HCT116 (cell line): ENCODE measurements around the gene SLC6A19. TPM values are rescaled to one million over a fixed set of nuclear protein-coding genes. Genes with fewer than 3 reads are reported as not detected.

Experiments
- ATAC-seq: fragments of 200-7000 bp; cut with Tn5 transposase; 2 replicates; pipeline ENCODE4 v1.9.1; 2020; ENCODE audit warnings: mild to moderate bottlenecking, moderate library complexity
- BruUV-seq: library from RNA; stranded (reverse); fragments of 400-500 nt; replicated peaks from 2 replicates; lab custom pipeline; 2021; lab: Mats Ljungman, UMichigan
- CTCF ChIA-PET: fragments of 300-600 bp; sonication (Branson Sonifier 250); formaldehyde crosslinking; loops from one replicate; lab custom pipeline; 2021; ENCODE audit warnings: antibody characterized with exemption; lab: Charles Lee
- POLR2A ChIA-PET: fragments of 300-600, 350-600 bp; sonication (Branson Sonifier 250); formaldehyde crosslinking; loops from one replicate; lab custom pipeline; 2021; ENCODE audit warnings: antibody characterized with exemption; lab: Charles Lee
- RAD21 ChIA-PET, 2 experiments: fragments of 300-600 bp; sonication (Branson Sonifier 250); formaldehyde crosslinking; loops; one replicate each; lab custom pipeline; 2023; ENCODE audit warnings: low total read pairs in 2 of 2; ENCODE audit not compliant: uncharacterized antibody in 2 of 2, unreplicated experiment in 2 of 2, low non-redundant PET in 1 of 2; lab: Charles Lee
- DNase-seq: peaks from one replicate; pipeline ENCODE4 v3.0.0-alpha.2; 2010; ENCODE audit warnings: low read depth, low spot score
- H2AFZ ChIP-seq: fragments of 200-600 bp; shearing (Covaris generic), sonication (generic); 2 replicates; pipeline ENCODE4 v1.6.1; 2017; ENCODE audit warnings: low read depth, mixed run types, mixed read lengths, antibody characterized with exemption, low read length; ENCODE audit not compliant: poor library complexity, severe bottlenecking
- H3K27ac ChIP-seq: 2 replicates; pipeline ENCODE4 v1.5.1; 2012; ENCODE audit warnings: low read depth, low read length
- H3K27me3 ChIP-seq: fragments of 200-600 bp; sonication (generic); 2 replicates; pipeline ENCODE4 v1.6.1; 2016; ENCODE audit warnings: mixed run types, low read length, mixed read lengths; ENCODE audit not compliant: insufficient read depth
- H3K36me3 ChIP-seq, 2 experiments: fragments of 200-500 bp in 1 of 2; fragments of 200-600 bp in 1 of 2; sonication (Bioruptor generic) in 1 of 2; sonication (generic) in 1 of 2; 2 replicates each; pipeline versions ENCODE4 v1.5.1 to v1.6.1; 2014 to 2016; ENCODE audit warnings: low read length in 2 of 2, inconsistent platforms in 1 of 2, mixed read lengths in 1 of 2, mixed run types in 1 of 2; ENCODE audit not compliant: insufficient read depth in 2 of 2, control insufficient read depth in 1 of 2
- H3K4me1 ChIP-seq, 2 experiments: fragments of 200-600 bp in 1 of 2; sonication (generic) in 1 of 2; 2 replicates each; pipeline versions ENCODE4 v1.5.1 to v1.6.1; 2012 to 2017; ENCODE audit warnings: low read length in 2 of 2, inconsistent platforms in 1 of 2, mild to moderate bottlenecking in 1 of 2, mixed read lengths in 1 of 2, mixed run types in 1 of 2, moderate library complexity in 1 of 2; ENCODE audit not compliant: insufficient read depth in 2 of 2, control insufficient read depth in 1 of 2
- H3K4me2 ChIP-seq: fragments of 200-600 bp; sonication (generic); 2 replicates; pipeline ENCODE4 v1.6.1; 2017; ENCODE audit warnings: mixed run types, low read length, mixed read lengths
- H3K4me3 ChIP-seq, 2 experiments: fragments of 200-600 bp in 1 of 2; sonication (generic) in 1 of 2; replicated peaks in 1 of 2; 2 replicates each; pipeline ENCODE4 v1.5.1; 2011 to 2016; ENCODE audit warnings: low read length in 2 of 2, control low read depth in 1 of 2, low read depth in 1 of 2, mild to moderate bottlenecking in 1 of 2, mixed read lengths in 1 of 2, mixed run types in 1 of 2
- H3K79me2 ChIP-seq: fragments of 200-600 bp; sonication (generic); 2 replicates; pipeline ENCODE4 v1.6.1; 2017; ENCODE audit warnings: mild to moderate bottlenecking, mixed run types, low read length, moderate library complexity, mixed read lengths; ENCODE audit not compliant: insufficient read depth
- H3K9ac ChIP-seq: fragments of 200-600 bp; sonication (generic); 2 replicates; pipeline ENCODE4 v1.6.1; 2016; ENCODE audit warnings: low read length, mixed read lengths
- H3K9me2 ChIP-seq: fragments of 200-600 bp; sonication (generic), shearing (Covaris generic); 2 replicates; pipeline ENCODE4 v1.6.1; 2017; ENCODE audit warnings: mixed run types, mild to moderate bottlenecking, moderate library complexity; ENCODE audit not compliant: insufficient read depth
- H3K9me3 ChIP-seq, 2 experiments: fragments of 200-500 bp in 1 of 2; fragments of 200-600 bp in 1 of 2; sonication (Bioruptor generic) in 1 of 2; sonication (generic) in 1 of 2; 2 replicates each; pipeline ENCODE4 v1.6.1; 2014 to 2017; ENCODE audit warnings: low read length in 2 of 2, mixed read lengths in 2 of 2, inconsistent platforms in 1 of 2, low read depth in 1 of 2, mild to moderate bottlenecking in 1 of 2, mixed run types in 1 of 2, moderate library complexity in 1 of 2; ENCODE audit not compliant: control insufficient read depth in 1 of 2, insufficient read depth in 1 of 2
- H4K20me1 ChIP-seq: fragments of 200-600 bp; sonication (generic), shearing (Covaris generic); 2 replicates; pipeline ENCODE4 v1.6.1; 2017; ENCODE audit warnings: mixed run types, mild to moderate bottlenecking, moderate library complexity; ENCODE audit not compliant: insufficient read depth
- CEBPB ChIP-seq: IDR thresholded peaks from 2 replicates; pipeline ENCODE4 v1.6.1; 2012; ENCODE audit warnings: low read depth
- ELF1 ChIP-seq: IDR thresholded peaks from 2 replicates; pipeline ENCODE4 v1.6.1; 2012; ENCODE audit warnings: low read depth, borderline replicate concordance
- SIN3A ChIP-seq: IDR thresholded peaks from 2 replicates; pipeline ENCODE4 v1.6.1; 2012; ENCODE audit warnings: low read depth
- SP1 ChIP-seq: IDR thresholded peaks from 2 replicates; pipeline ENCODE4 v1.6.1; 2012; ENCODE audit warnings: low read depth
- SRF ChIP-seq: IDR thresholded peaks from 2 replicates; pipeline ENCODE4 v1.6.1; 2012; ENCODE audit warnings: low read depth
- TCF7L2 ChIP-seq: IDR thresholded peaks from 2 replicates; pipeline ENCODE4 v1.7.0; 2011; ENCODE audit warnings: borderline replicate concordance, inconsistent platforms; ENCODE audit not compliant: insufficient read depth, insufficient read length; ENCODE audit errors: extremely low read depth
- ZNF274 ChIP-seq: fragments of 200-500 bp; sonication (Bioruptor generic); IDR thresholded peaks from 2 replicates; pipeline ENCODE4 v1.6.1; 2014; ENCODE audit warnings: mild to moderate bottlenecking, low read depth, low read length, inconsistent platforms
- intact Hi-C: fragments of 100-400 bp; cut with micrococcal nuclease; formaldehyde crosslinking; loops from 2 replicates; pipeline ENCODE4 v1.10.0; 2022
- total RNA-seq: library from RNA; stranded (reverse); gene quantifications from one replicate; pipeline ENCODE4 v1.2.1, GENCODE V29; 2021; ENCODE audit not compliant: unreplicated experiment
- TF ChIP-seq, protein P1 (sequence below), 3 experiments: fragments of 200-600 bp in 1 of 3; sonication (generic) in 1 of 3; IDR thresholded peaks in 2 of 3; conservative IDR thresholded peaks in 1 of 3; 2 replicates each; pipeline ENCODE4 v1.5.1; 2012 to 2017; ENCODE audit warnings: low read depth in 2 of 3, low read length in 2 of 3, antibody characterized with exemption in 1 of 3, borderline replicate concordance in 1 of 3, control low read depth in 1 of 3, mild to moderate bottlenecking in 1 of 3, mixed read lengths in 1 of 3, mixed run types in 1 of 3, moderate library complexity in 1 of 3; ENCODE audit not compliant: insufficient read depth in 1 of 3
- TF ChIP-seq, protein P2 (sequence below): IDR thresholded peaks from 2 replicates; pipeline ENCODE4 v1.6.1; 2012
- TF ChIP-seq, protein P3 (sequence below): IDR thresholded peaks from 2 replicates; pipeline ENCODE4 v1.6.1; 2011; ENCODE audit warnings: mild to moderate bottlenecking, low read length, moderate library complexity; ENCODE audit not compliant: insufficient replicate concordance; ENCODE audit errors: extremely low read depth

Gene SLC6A19
- total RNA-seq, 1 experiment from 2014 or later = not detected

DNA sequence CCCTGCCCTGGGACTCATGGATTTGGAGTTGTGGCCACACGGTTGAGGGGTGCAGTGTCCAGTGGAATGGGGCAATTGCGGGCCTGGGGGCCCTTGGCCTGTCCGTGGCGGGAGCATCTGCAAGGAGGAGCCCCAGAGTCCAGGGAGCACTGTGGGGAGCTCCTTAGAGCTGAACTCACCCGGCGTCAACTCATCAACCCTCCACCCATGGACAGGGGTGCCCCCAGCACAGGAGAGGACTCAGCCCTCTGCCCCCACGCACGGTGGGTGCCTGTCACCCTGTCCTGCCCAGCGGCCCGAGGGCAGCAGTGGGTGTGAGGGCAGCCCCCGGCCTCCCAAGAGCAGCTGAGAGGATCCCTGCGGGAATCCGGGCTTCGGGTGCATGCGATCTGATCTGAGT is 23.2 kb downstream of the SLC6A19 start:
- intact Hi-C loops = no loop called here
- H3K79me2 ChIP-seq = no peaks in the 10 kb centered on the region
- TF ChIP-seq, protein P1, sequence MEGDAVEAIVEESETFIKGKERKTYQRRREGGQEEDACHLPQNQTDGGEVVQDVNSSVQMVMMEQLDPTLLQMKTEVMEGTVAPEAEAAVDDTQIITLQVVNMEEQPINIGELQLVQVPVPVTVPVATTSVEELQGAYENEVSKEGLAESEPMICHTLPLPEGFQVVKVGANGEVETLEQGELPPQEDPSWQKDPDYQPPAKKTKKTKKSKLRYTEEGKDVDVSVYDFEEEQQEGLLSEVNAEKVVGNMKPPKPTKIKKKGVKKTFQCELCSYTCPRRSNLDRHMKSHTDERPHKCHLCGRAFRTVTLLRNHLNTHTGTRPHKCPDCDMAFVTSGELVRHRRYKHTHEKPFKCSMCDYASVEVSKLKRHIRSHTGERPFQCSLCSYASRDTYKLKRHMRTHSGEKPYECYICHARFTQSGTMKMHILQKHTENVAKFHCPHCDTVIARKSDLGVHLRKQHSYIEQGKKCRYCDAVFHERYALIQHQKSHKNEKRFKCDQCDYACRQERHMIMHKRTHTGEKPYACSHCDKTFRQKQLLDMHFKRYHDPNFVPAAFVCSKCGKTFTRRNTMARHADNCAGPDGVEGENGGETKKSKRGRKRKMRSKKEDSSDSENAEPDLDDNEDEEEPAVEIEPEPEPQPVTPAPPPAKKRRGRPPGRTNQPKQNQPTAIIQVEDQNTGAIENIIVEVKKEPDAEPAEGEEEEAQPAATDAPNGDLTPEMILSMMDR (IDR thresholded peaks at IDR 0.05 in 2 of 3, conservative IDR thresholded peaks at IDR 0.05 in 1 of 3; ENCODE audit: borderline replicate concordance in 1 of 3, insufficient read depth in 1 of 3, low read depth in 2 of 3, low read length in 2 of 3) = no peak
- TF ChIP-seq SRF (no peak), ZNF274 (no peak), CEBPB (no peak), SIN3A (no peak), ELF1 (no peak), TCF7L2 (no peak), SP1 (no peak)
- TF ChIP-seq, protein P2, sequence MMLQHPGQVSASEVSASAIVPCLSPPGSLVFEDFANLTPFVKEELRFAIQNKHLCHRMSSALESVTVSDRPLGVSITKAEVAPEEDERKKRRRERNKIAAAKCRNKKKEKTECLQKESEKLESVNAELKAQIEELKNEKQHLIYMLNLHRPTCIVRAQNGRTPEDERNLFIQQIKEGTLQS = no peak
- TF ChIP-seq, protein P3, sequence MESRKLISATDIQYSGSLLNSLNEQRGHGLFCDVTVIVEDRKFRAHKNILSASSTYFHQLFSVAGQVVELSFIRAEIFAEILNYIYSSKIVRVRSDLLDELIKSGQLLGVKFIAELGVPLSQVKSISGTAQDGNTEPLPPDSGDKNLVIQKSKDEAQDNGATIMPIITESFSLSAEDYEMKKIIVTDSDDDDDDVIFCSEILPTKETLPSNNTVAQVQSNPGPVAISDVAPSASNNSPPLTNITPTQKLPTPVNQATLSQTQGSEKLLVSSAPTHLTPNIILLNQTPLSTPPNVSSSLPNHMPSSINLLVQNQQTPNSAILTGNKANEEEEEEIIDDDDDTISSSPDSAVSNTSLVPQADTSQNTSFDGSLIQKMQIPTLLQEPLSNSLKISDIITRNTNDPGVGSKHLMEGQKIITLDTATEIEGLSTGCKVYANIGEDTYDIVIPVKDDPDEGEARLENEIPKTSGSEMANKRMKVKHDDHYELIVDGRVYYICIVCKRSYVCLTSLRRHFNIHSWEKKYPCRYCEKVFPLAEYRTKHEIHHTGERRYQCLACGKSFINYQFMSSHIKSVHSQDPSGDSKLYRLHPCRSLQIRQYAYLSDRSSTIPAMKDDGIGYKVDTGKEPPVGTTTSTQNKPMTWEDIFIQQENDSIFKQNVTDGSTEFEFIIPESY = no peak
- H3K4me2 ChIP-seq = no peak overlapping the region
- H3K4me1 ChIP-seq = peaks cover 0 to 3% of the 10 kb centered on the region in 2 experiments; a peak in 2 of 4 replicates
- H2AFZ ChIP-seq = no peak overlapping the region
- no TSS peak for BruUV-seq
- ATAC-seq (no peak), DNase-seq (no peak)
- ChIA-PET CTCF (no interaction called here), POLR2A (no interaction called here), RAD21 (no interaction called here)
- H3K27ac ChIP-seq = no peak overlapping the region
- no peaks in the 10 kb centered on the region for H3K36me3 ChIP-seq
- no peaks in the 10 kb centered on the region for H3K9me2 ChIP-seq
- H3K9ac ChIP-seq = no peak overlapping the region
- H3K4me3 ChIP-seq = no peak overlapping the region
- no peaks in the 10 kb centered on the region for H4K20me1 ChIP-seq
- H3K9me3 ChIP-seq = no peaks in the 10 kb centered on the region
- H3K27me3 ChIP-seq = no peaks in the 10 kb centered on the region
